IPS DF 6.9 (cell line): ENCODE data around the gene INPP5A.
A peak's percentile ranks its signal among the peaks of the same experiment; 100 is the strongest.
"Not testable (repeated sequence)": the region's sequence is repeated elsewhere in the genome, so short reads cannot be mapped to it uniquely, and the experiment has no call there.

Experiments
- DNase-seq: peaks from one replicate; pipeline ENCODE4 v3.0.0-alpha.2; 2013; ENCODE audit warnings: low read depth, low spot score
- H3K27ac ChIP-seq: one replicate; pipeline ENCODE4 v1.5.1; 2013; ENCODE audit warnings: low read length, control low read depth
- H3K27me3 ChIP-seq: 2 replicates; pipeline ENCODE4 v1.6.1; 2013; ENCODE audit warnings: mild to moderate bottlenecking, low read length; ENCODE audit not compliant: control insufficient read depth, insufficient read depth
- H3K36me3 ChIP-seq: 2 replicates; pipeline ENCODE4 v1.6.1; 2013; ENCODE audit warnings: low read length; ENCODE audit not compliant: control insufficient read depth, insufficient read depth
- H3K4me1 ChIP-seq: 2 replicates; pipeline ENCODE4 v1.6.1; 2013; ENCODE audit warnings: low read length; ENCODE audit not compliant: control insufficient read depth, insufficient read depth
- H3K4me3 ChIP-seq: 2 replicates; pipeline ENCODE4 v1.5.1; 2013; ENCODE audit warnings: mild to moderate bottlenecking, low read length
- H3K9me3 ChIP-seq: 2 replicates; pipeline ENCODE4 v1.6.1; 2013; ENCODE audit warnings: low read length, inconsistent platforms; ENCODE audit not compliant: control insufficient read depth, insufficient read depth
- WGBS: extraction: QIAGEN DNeasy Blood & Tissue Kit; methylation state at CpG from one replicate; pipeline ENCODE4 v1.1.7; 2013; ENCODE audit warnings: mixed read lengths, missing lambda C conversion rate; ENCODE audit not compliant: insufficient read length, insufficient coverage; 5-methylcytosine and 5-hydroxymethylcytosine counted together

Gene INPP5A

GRCh38 chr10:132537684-132538001 is at the start of gene INPP5A:
Gene INPP5A (plus strand): TSS chr10:132537787. CDS start chr10:132538097, 310 bp downstream.
- no peaks in the 10 kb centered on the region for H3K36me3 ChIP-seq
- no CpG with 5 or more reads among the region's 50 CpGs for WGBS
- H3K4me3 ChIP-seq, result peak within 1 kb of the TSS; percentile 68
- peaks cover 1% of the 10 kb centered on the region; the same call in 1 of the 2 replicates for H3K4me1 ChIP-seq
- H3K27ac ChIP-seq, result no peak within 1 kb of the TSS
- no peaks in the 10 kb centered on the region for H3K27me3 ChIP-seq
- DNase-seq, result no peak
- no peaks in the 10 kb centered on the region for H3K9me3 ChIP-seq

GRCh38 chr10:132488231-132488821 is 49.3 kb upstream of the INPP5A start:
- Histone ChIP-seq H3K36me3 (no peaks in the 10 kb centered on the region), H3K9me3 (no peaks in the 10 kb centered on the region), H3K4me3 (no peak overlapping the region), H3K27ac (no peak overlapping the region), H3K27me3 (no peaks in the 10 kb centered on the region), H3K4me1 (no peaks in the 10 kb centered on the region; the same call in 1 of the 2 replicates)
- DNase-seq, result no peak
- no CpG with 5 or more reads among the region's 16 CpGs for WGBS

- H3K9me3 ChIP-seq, result no peaks in the 10 kb centered on the region
- no peaks in the 10 kb centered on the region; the same call in 1 of the 2 replicates for H3K4me1 ChIP-seq
- no peak overlapping the region for H3K27ac ChIP-seq
- no peaks in the 10 kb centered on the region for H3K36me3 ChIP-seq
- H3K4me3 ChIP-seq, result no peak overlapping the region
- no peak for DNase-seq
- no peaks in the 10 kb centered on the region for H3K27me3 ChIP-seq
- WGBS, result no CpG with 5 or more reads among the region's 21 CpGs
Observed at GRCh38 chr10:132489053-132489703, 48.4 kb upstream of the INPP5A start.

GRCh38 chr10:132489704-132490534 is 47.7 kb upstream of the INPP5A start:
- Histone ChIP-seq H3K4me3 (no peak overlapping the region), H3K9me3 (no peaks in the 10 kb centered on the region), H3K36me3 (no peaks in the 10 kb centered on the region), H3K27ac (no peak overlapping the region), H3K27me3 (no peaks in the 10 kb centered on the region), H3K4me1 (no peaks in the 10 kb centered on the region; the same call in 1 of the 2 replicates)
- no peak for DNase-seq
- no CpG with 5 or more reads among the region's 31 CpGs for WGBS

- not testable (repeated sequence) for H3K9me3 ChIP-seq, H3K4me3 ChIP-seq, DNase-seq, H3K36me3 ChIP-seq, H3K27ac ChIP-seq, H3K4me1 ChIP-seq, H3K27me3 ChIP-seq
- no CpG with 5 or more reads among the region's 8 CpGs for WGBS
Observed at GRCh38 chr10:132491534-132491933, 46.1 kb upstream of the INPP5A start.

GRCh38 chr10:132492323-132493025 is 45.1 kb upstream of the INPP5A start:
- H3K36me3 ChIP-seq, result no peaks in the 10 kb centered on the region
- no peaks in the 10 kb centered on the region for H3K9me3 ChIP-seq
- no peaks in the 10 kb centered on the region for H3K4me1 ChIP-seq
- H3K27ac ChIP-seq, result no peak overlapping the region
- no peaks in the 10 kb centered on the region for H3K27me3 ChIP-seq
- no peak overlapping the region for H3K4me3 ChIP-seq
- DNase-seq, result no peak
- no CpG with 5 or more reads among the region's 21 CpGs for WGBS

- Histone ChIP-seq H3K27ac (no peak overlapping the region), H3K4me1 (no peaks in the 10 kb centered on the region), H3K9me3 (no peaks in the 10 kb centered on the region), H3K4me3 (no peak overlapping the region), H3K36me3 (no peaks in the 10 kb centered on the region), H3K27me3 (no peaks in the 10 kb centered on the region)
- WGBS, result no CpG with 5 or more reads among the region's 8 CpGs
- DNase-seq, result no peak
Observed at GRCh38 chr10:132493246-132493755, 44.3 kb upstream of the INPP5A start.

- Histone ChIP-seq H3K9me3 (no peaks in the 10 kb centered on the region), H3K4me3 (no peak overlapping the region), H3K27me3 (no peaks in the 10 kb centered on the region), H3K36me3 (no peaks in the 10 kb centered on the region), H3K4me1 (no peaks in the 10 kb centered on the region), H3K27ac (no peak overlapping the region)
- no peak for DNase-seq
- WGBS, result no CpG with 5 or more reads among the region's 16 CpGs
Observed at GRCh38 chr10:132493756-132494290, 43.8 kb upstream of the INPP5A start.

- no peaks in the 10 kb centered on the region for H3K4me1 ChIP-seq
- no peak overlapping the region for H3K4me3 ChIP-seq
- no peaks in the 10 kb centered on the region for H3K36me3 ChIP-seq
- DNase-seq, result no peak
- no peaks in the 10 kb centered on the region for H3K27me3 ChIP-seq
- H3K27ac ChIP-seq, result no peak overlapping the region
- H3K9me3 ChIP-seq, result no peaks in the 10 kb centered on the region
- WGBS, result no CpG with 5 or more reads among the region's 11 CpGs
Observed at GRCh38 chr10:132494866-132495630, 42.5 kb upstream of the INPP5A start.
